HS-5 (cell line): ENCODE data around the gene MCM7.

Experiments
- DNase-seq: peaks from one replicate; pipeline ENCODE4 v3.0.0-alpha.2; 2012; ENCODE audit warnings: low read depth

The MCM7 gene

GRCh38 chr7:100122568-100122967 lies 21.4 kb upstream of the MCM7 start:
- no peak for DNase-seq

GRCh38 chr7:100122067-100122466 lies 20.9 kb upstream of the MCM7 start:
- DNase-seq, result no peak

DNA sequence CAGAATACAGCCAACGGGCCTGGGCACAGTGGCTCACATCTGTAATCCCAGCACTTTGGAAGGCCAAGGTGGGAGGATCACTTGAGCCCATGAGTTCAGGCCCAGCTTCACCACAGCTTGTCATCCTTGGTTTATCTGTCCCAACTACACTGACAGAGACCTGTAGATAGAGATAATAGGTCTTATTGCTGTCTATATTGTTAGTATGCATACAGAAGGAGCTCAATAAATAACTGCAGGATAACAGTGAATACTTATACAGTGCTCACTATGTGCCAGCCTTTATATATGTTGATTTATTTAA lies 19.5 kb upstream of the MCM7 start:
- no peak for DNase-seq

DNA sequence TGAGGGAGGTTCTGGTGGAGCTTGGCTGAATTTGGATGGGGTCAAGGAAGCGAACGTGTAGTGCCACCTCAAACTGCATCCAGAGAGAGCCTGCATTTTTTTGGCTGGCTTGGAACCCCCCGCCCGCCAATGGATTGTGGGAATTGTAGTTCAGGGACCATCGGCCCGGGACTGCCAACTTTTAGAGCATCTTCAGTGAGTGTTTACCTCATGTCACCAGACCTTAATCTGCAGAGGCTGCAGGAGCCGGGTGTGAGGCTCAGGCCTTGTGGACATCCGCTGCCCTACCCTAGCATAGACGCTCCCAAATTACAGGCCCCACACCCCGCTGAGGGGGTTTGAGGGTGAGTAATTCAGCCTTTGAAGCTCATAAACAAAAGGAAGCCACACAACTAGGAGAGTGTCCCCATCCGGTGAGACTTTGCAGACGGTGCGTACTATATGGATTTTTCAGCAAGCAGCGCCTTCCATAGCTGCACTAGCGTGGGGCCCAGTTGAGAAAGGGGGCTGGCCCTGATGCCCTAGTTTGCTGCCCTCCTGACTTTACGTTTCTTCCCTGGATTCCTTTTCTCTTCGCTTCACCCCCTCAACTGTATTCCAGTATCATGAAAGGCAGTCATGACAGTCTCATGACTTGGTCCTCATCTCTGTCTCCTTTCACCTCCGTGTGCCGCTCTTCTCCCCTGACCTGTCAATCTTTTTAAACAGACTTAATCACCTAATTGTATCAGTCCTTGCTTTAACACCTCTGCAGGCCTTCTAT lies 19.0 kb upstream of the MCM7 start:
- no peak for DNase-seq

GRCh38 chr7:100119072-100119969 lies 18.1 kb upstream of the MCM7 start, which contains the start of the genes CNPY4 and TAF6:
CNPY4 (plus strand) TSS chr7:100119634; CDS start chr7:100119745, 111 bp downstream.
TAF6 (minus strand) TSS chr7:100119358; CDS start chr7:100114209, 5,149 bp downstream.
- DNase-seq, result peak; percentile 86

DNA sequence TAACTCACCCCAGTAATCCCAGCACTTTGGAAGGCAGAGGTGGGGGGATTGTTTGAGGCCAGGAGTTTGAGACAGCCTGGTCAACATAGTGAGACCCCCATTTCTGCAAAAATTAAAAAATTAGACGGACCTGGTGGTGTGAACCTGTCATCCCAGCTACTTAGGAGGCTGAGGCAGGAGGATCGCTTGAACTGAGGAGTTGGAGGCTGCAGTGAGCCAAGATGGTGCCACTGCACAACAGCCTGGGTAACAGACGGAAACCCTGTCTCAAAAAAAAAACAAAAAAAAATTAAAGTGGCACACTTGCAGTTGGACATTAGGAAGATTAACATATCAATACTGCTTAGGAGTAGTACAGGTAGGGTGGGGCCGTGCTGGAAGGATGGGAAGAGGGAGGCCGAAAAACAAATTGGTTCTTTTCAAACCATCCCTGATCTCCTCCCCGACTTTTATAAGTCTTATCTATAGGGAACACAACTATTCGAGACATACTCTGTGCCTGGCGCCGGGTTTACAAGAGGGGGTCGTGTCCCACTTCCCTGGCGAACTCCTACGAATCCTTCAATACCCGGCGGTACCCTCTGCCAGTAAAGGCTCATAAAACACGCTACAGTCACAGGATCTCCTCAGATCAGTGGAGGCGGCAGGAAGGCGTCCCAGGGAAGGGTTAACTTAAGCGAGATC lies 17.3 kb upstream of the MCM7 start:
- DNase-seq, result no peak

GRCh38 chr7:100115026-100115425 lies 13.8 kb upstream of the MCM7 start:
- DNase-seq, result no peak

DNA sequence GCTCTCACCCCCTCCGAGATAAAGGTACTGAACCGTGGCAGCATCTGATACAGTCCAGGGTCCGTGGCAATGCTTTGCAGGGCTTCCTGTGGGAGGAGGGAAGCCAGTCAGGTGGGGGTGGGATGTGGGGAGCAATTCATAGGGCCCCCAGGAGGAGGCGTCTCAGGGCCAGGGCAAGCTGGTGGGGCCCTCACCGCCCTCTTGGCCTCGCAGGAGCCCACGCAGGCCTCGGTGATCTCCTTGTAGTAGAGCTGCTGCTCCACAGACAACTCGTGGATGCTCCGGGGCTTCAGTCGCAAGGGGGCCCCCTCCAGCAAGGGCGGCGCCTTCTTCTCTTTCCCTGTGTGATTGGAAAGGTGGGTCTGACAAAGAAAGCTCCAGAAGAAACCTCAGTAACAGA lies 10.7 kb upstream of the MCM7 start:
- no peak for DNase-seq

GRCh38 chr7:100111156-100111555 lies 10.0 kb upstream of the MCM7 start:
- DNase-seq, result no peak

DNA sequence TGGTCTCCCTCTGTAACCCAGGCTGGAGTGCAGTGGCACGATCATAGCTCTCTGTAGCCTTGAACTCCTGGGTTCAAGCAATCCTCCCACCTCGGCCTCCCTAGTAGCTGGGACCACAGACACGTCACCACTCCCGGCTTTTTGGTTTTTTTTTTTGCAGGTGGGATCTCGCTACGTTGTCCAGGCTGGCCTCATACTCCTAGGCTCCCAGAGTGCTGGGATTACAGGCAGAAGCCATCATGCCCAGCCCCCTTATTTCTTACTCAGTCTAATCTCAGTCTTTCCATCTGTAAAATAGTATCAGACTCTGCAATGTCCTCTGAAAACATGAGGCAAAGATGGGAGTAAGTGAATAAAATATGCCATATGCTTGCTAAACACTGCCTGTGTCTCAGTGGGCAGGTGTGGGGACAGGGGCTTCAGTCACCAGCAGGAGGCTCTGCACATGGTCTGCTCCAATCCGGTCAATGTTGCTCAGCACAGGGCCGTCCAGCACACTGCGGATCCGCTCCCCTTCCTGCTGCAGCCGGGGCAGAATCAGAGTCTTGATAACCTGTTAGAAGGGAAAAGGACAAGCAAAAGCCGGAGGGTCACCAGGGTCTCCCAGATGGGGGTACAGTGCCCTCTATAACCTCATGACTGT lies 8.4 kb upstream of the MCM7 start:
- no peak for DNase-seq

GRCh38 chr7:100107890-100108289 lies 6.7 kb upstream of the MCM7 start:
- no peak for DNase-seq

DNA sequence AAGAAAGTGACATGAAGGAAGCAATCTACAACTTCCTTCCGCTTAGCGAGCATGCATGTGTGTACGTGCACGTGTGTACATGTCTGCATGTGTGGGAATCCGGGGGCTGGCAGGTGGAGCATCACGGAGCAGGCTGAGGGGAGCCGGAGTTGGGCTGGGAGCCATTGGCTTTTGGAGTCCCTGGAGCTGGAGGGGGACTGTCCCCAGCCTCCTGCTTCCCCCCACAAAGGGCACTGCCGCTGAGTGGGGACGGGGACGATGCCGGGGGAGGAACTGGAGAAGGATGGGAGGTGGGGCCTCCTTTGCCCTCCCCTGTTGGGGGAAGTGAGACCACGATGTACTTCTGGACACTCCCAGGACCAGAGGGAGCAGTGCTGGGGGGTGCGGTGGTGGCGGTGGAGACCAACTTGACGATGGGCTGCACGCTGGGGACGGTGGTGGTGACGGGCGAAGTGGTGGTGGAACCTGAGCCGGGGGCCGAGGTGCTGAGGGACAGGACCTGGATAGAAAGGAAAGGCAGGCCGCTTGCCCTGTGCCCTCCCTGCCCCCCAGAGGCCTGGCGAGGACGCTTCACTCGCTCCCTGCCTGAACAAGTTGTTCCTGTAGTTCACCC lies 6.0 kb upstream of the MCM7 start:
- no peak for DNase-seq

- DNase-seq, result no peak
Measured at GRCh38 chr7:100106633-100107032, 5.4 kb upstream of the MCM7 start.

DNA sequence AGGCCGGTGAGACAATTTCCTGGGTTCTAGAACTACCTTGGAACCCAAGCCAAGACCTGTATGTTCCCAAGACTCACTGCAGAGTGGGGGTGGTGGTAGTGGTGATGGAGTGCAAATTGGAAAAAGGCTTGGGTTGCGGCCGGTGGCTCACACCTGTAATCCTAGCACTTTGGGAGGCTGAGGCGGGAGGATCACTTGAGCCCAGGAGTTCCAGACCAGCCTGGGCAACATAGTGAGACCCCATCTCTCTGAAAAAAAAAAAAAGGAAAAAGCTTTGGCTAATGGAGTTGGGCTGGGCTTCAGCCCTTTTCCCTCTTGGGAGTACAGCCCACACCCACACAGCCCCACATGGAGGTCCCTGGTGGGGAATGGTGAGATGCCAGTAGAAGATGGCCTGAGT lies 4.3 kb upstream of the MCM7 start:
- DNase-seq, result no peak

DNA sequence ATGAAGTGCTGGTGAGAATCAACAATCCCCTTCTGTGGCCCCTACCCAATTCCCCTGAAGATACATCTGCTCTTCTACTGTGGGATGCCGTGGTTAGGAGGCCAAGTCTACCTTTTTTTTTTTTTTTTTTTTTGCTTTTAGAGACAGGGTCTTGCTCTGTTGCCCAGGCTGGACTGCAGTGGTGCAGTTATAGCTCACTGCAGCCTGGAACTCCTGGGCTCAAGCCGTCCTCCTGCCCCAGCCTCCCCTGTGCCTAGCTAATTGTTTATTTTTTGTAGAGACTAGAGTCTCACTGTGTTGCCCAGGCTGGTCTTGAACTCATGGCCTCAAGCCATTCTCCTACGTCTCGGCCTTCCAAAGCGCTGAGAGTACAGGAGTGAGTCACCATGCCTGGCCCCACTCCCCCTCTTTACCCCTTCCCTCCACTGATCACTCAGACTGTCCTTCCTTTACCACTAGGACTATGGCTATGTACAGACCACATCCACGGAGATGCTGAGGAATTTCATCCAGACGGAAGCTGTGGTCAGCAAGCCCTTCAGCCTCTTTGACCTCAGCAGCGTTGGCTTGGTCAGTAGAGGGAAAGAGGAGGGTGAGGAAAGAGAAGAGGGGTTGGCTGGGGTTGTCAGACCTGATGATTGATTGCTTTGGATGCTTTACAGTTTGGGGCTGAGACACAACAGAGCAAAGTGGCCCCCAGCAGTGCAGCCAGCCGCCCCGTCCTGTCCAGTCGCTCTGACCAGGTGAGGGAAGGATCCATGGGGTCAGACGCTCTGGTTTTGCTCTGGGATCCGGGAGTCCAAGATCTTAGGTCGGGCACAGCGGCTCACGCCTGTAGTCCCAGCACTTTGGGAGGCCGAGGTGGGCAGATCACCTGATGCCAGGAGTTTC lies 2.0 kb upstream of the MCM7 start:
- DNase-seq, result no peak

- peak; percentile 64 for DNase-seq
Measured at GRCh38 chr7:100100420-100101015, 679 bp downstream of the MCM7 start.

DNA sequence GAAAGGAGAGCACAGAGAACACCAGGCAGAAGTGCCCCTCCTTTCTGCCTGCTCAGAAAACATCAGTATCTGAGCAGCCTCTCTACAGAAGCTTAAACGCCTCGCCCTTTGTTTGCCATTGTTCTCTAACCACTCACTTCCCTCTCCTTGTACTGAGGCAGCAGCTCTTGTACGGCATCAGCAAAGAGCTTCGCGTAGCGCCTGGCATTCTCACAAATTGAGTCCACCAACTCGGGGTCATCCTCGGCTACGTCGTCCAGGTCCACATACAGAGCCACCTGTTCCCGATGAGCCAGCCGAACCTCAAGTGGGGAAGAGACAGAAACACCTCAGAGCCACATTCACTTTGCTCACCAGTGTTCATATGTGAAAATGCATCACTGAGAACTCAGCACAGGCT lies 1.7 kb downstream of the MCM7 start:
- no peak for DNase-seq

- DNase-seq, result no peak
Measured at GRCh38 chr7:100098913-100099312, 2.3 kb downstream of the MCM7 start.

- DNase-seq, result no peak
Measured at GRCh38 chr7:100095704-100096103, 5.5 kb downstream of the MCM7 start.

DNA sequence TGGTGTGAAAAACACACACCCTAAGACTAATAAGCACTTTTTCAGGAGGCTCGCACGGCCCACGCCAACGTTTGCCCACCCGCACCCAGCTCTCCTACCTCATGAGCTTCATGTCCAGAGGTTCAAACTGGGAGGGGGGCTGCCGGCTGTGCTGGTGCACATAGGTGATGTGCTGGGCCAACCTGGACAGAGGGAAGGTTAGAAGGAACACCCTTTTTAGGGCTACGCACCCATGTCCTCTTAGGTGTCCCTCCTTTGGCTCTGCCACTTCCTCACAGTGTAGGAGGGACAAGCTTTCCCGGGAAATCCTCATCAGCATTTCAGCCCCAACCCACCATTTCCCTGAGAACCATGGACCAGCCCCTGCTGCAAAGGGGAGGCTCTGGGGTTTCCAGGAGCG lies 5.9 kb downstream of the MCM7 start:
- DNase-seq, result no peak
